ENCODE data around the gene ADAMTS1.

GRCh38 chr21:26888931-26889330, 43.7 kb upstream of the ADAMTS1 start:
- TF ChIP-seq PPARA (CRISPR knock-in tag; IDR thresholded peaks at IDR 0.05; ENCODE audit: borderline replicate concordance) = no peak
- no peak for TF ChIP-seq TSHZ2 (CRISPR knock-in tag; IDR thresholded peaks at IDR 0.05)
- no peak for TF ChIP-seq BACH2 (CRISPR knock-in tag; IDR thresholded peaks at IDR 0.05; ENCODE audit: borderline replicate concordance)
- TF ChIP-seq ZFP3 (CRISPR knock-in tag; IDR thresholded peaks at IDR 0.05) = no peak
- no peak for TF ChIP-seq TCF4 (CRISPR knock-in tag; IDR thresholded peaks at IDR 0.05; ENCODE audit: borderline replicate concordance)
- no peak for TF ChIP-seq PATZ1 (CRISPR knock-in tag; IDR thresholded peaks at IDR 0.05; ENCODE audit: borderline replicate concordance)
- no peak for TF ChIP-seq CSRNP3 (CRISPR knock-in tag; IDR thresholded peaks at IDR 0.05)
- TF ChIP-seq POU6F1 (CRISPR knock-in tag; IDR thresholded peaks at IDR 0.05; ENCODE audit: borderline replicate concordance, low read depth) = no peak
- no peak for TF ChIP-seq ZNF8 (CRISPR knock-in tag; IDR thresholded peaks at IDR 0.05)
- no peak for TF ChIP-seq ZNF70 (CRISPR knock-in tag; IDR thresholded peaks at IDR 0.05)
- TF ChIP-seq TOX (CRISPR knock-in tag; IDR thresholded peaks at IDR 0.05; ENCODE audit: borderline replicate concordance) = no peak
- TF ChIP-seq ZC3H10 (CRISPR knock-in tag; IDR thresholded peaks at IDR 0.05) = no peak
- no peak for TF ChIP-seq RARB (CRISPR knock-in tag; IDR thresholded peaks at IDR 0.05)
- TF ChIP-seq ZFP30 (CRISPR knock-in tag; IDR thresholded peaks at IDR 0.05) = no peak
